OCI-LY1 (cell line): ENCODE results near the gene MID1.

ENCODE experiments used
- H2AFZ ChIP-seq: fragments of 200-600 bp; sonication (generic), shearing (Covaris generic); 2 replicates; pipeline ENCODE4 v1.6.0; 2014; ENCODE audit warnings: antibody characterized with exemption, mild to moderate bottlenecking, low read length
- H3F3A ChIP-seq: fragments of 200-600 bp; sonication (generic), shearing (Covaris generic); 2 replicates; pipeline ENCODE4 v1.6.0; 2014; ENCODE audit warnings: mild to moderate bottlenecking, antibody characterized with exemption, low read length, moderate library complexity; ENCODE audit not compliant: insufficient read depth
- H3K27ac ChIP-seq: fragments of 200-600 bp; sonication (generic); 2 replicates; pipeline ENCODE4 v1.5.1; 2014; ENCODE audit warnings: low read length, mixed run types, mild to moderate bottlenecking, low read depth; ENCODE audit not compliant: poor library complexity, severe bottlenecking
- H3K27me3 ChIP-seq: fragments of 200-600 bp; sonication (generic); 2 replicates; pipeline ENCODE4 v1.6.0; 2014; ENCODE audit warnings: antibody characterized with exemption, mild to moderate bottlenecking, low read length, moderate library complexity; ENCODE audit not compliant: insufficient read depth
- H3K36me3 ChIP-seq: fragments of 200-600 bp; sonication (generic); 2 replicates; pipeline ENCODE4 v1.6.1; 2014; ENCODE audit warnings: mild to moderate bottlenecking, antibody characterized with exemption, low read length, moderate library complexity, mixed read lengths; ENCODE audit not compliant: insufficient read depth
- H3K4me1 ChIP-seq: fragments of 200-600 bp; sonication (generic); 2 replicates; pipeline ENCODE4 v1.5.1; 2014; ENCODE audit warnings: mild to moderate bottlenecking, low read length, moderate library complexity; ENCODE audit not compliant: insufficient read depth, severe bottlenecking
- H3K4me2 ChIP-seq: fragments of 200-600 bp; sonication (generic), shearing (Covaris generic); 2 replicates; pipeline ENCODE4 v1.6.1; 2014; ENCODE audit warnings: low read length
- H3K4me3 ChIP-seq: fragments of 200-600 bp; sonication (generic); 2 replicates; pipeline ENCODE4 v1.5.1; 2014; ENCODE audit warnings: low read length, low read depth, mild to moderate bottlenecking, mixed read lengths; ENCODE audit not compliant: poor library complexity, severe bottlenecking
- H3K79me2 ChIP-seq: fragments of 200-600 bp; shearing (Covaris generic); 2 replicates; pipeline ENCODE4 v1.6.1; 2016; ENCODE audit warnings: mixed run types, low read length, mixed read lengths; ENCODE audit not compliant: insufficient read depth
- H3K9ac ChIP-seq: fragments of 200-600 bp; sonication (generic), shearing (Covaris generic); 2 replicates; pipeline ENCODE4 v1.6.1; 2014; ENCODE audit warnings: mild to moderate bottlenecking, low read length, mixed read lengths
- H3K9me2 ChIP-seq: fragments of 200-600 bp; sonication (generic), shearing (Covaris generic); 2 replicates; pipeline ENCODE4 v1.6.1; 2014; ENCODE audit warnings: low read depth, mild to moderate bottlenecking, low read length, mixed read lengths
- H3K9me3 ChIP-seq: fragments of 200-600 bp; shearing (Covaris generic); 2 replicates; pipeline ENCODE4 v1.6.1; 2014; ENCODE audit warnings: low read length, mixed read lengths
- H4K20me1 ChIP-seq: fragments of 200-600 bp; sonication (generic), shearing (Covaris generic); 2 replicates; pipeline ENCODE4 v1.6.0; 2016; ENCODE audit warnings: mild to moderate bottlenecking, low read length; ENCODE audit not compliant: insufficient read depth
- EZH2 ChIP-seq: fragments of 200-600 bp; sonication (generic), shearing (Covaris generic); IDR thresholded peaks from 2 replicates; pipeline ENCODE4 v1.8.0; 2017; ENCODE audit warnings: borderline replicate concordance, mixed run types, mild to moderate bottlenecking, antibody characterized with exemption, low read length, moderate library complexity, mixed read lengths
- TF ChIP-seq, protein P1 (sequence below): fragments of 200-600 bp; sonication (generic), shearing (Covaris generic); IDR thresholded peaks from 2 replicates; pipeline ENCODE4 v1.5.1; 2017; ENCODE audit warnings: mild to moderate bottlenecking, antibody characterized with exemption, low read length, moderate library complexity, mixed read lengths

Gene MID1

GRCh38 chrX:10566716-10567097 lies 53.7 kb downstream of the MID1 start:
- Histone ChIP-seq H3K79me2 (no peaks in the 10 kb centered on the region), H3K27ac (no peak overlapping the region), H3K9me3 (no peaks in the 10 kb centered on the region), H3K36me3 (no peaks in the 10 kb centered on the region), H3K4me3 (no peak overlapping the region), H3K4me2 (no peak overlapping the region), H3K4me1 (no peaks in the 10 kb centered on the region), H3F3A (no peaks in the 10 kb centered on the region), H2AFZ (no peak overlapping the region), H3K9ac (no peak overlapping the region), H4K20me1 (no peaks in the 10 kb centered on the region), H3K27me3 (no peaks in the 10 kb centered on the region), H3K9me2 (no peaks in the 10 kb centered on the region)
- TF ChIP-seq, protein P1, sequence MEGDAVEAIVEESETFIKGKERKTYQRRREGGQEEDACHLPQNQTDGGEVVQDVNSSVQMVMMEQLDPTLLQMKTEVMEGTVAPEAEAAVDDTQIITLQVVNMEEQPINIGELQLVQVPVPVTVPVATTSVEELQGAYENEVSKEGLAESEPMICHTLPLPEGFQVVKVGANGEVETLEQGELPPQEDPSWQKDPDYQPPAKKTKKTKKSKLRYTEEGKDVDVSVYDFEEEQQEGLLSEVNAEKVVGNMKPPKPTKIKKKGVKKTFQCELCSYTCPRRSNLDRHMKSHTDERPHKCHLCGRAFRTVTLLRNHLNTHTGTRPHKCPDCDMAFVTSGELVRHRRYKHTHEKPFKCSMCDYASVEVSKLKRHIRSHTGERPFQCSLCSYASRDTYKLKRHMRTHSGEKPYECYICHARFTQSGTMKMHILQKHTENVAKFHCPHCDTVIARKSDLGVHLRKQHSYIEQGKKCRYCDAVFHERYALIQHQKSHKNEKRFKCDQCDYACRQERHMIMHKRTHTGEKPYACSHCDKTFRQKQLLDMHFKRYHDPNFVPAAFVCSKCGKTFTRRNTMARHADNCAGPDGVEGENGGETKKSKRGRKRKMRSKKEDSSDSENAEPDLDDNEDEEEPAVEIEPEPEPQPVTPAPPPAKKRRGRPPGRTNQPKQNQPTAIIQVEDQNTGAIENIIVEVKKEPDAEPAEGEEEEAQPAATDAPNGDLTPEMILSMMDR: no peak
- TF ChIP-seq EZH2: no peak

DNA sequence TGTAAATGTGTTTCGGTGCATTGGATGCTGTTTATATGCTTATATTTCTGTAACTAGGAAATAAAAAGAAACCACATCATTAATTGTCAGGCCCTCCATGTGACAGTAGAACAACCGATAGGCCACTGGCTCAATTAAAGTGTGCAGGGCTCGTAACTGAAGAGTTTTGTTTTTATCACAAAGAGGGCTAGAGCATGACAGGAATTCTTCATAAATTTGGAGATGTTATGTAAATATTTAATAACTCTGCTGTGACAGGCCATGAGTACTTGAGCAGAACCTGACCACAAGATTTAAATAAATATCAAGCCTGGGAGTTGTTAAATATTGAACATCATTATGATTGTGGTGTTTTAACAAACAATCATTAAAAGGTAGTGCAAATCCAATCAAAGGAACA lies 55.9 kb downstream of the MID1 start:
- H3K27me3 ChIP-seq: no peaks in the 10 kb centered on the region
- H3K4me2 ChIP-seq: no peak overlapping the region
- H3K9me2 ChIP-seq: no peaks in the 10 kb centered on the region
- H2AFZ ChIP-seq: no peak overlapping the region
- no peak for TF ChIP-seq EZH2
- TF ChIP-seq, protein P1: no peak
- no peaks in the 10 kb centered on the region for H3K79me2 ChIP-seq
- no peak overlapping the region for H3K9ac ChIP-seq
- no peak overlapping the region for H3K4me3 ChIP-seq
- H3K36me3 ChIP-seq: no peaks in the 10 kb centered on the region
- no peak overlapping the region for H3K27ac ChIP-seq
- no peaks in the 10 kb centered on the region for H4K20me1 ChIP-seq
- H3F3A ChIP-seq: no peaks in the 10 kb centered on the region
- H3K9me3 ChIP-seq: no peaks in the 10 kb centered on the region
- H3K4me1 ChIP-seq: no peaks in the 10 kb centered on the region

DNA sequence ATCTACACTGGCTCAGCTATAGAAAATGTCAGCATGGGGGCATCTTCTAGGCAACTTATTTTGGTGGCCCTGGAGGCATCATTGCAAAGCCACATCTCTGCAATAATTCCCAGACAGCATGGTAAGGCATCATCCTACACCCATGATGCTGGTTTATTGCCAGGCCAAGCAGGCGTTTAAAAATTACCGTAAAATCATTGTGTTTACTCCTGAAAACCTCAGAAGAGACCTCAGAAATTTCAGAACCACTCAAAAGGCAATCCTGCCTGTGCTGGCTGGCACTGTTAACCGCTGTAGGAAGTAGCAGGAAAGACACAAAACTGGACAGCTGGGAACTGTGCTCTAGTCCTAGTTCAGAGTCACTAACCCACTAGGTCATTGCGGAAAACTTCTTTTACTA lies 63.2 kb downstream of the MID1 start:
- no peak overlapping the region for H3K27ac ChIP-seq
- TF ChIP-seq, protein P1: no peak
- no peak for TF ChIP-seq EZH2
- H3K4me1 ChIP-seq: no peaks in the 10 kb centered on the region
- no peaks in the 10 kb centered on the region for H3K79me2 ChIP-seq
- H3K9ac ChIP-seq: no peak overlapping the region
- H3K4me2 ChIP-seq: no peak overlapping the region
- no peak overlapping the region for H3K4me3 ChIP-seq
- no peak overlapping the region for H2AFZ ChIP-seq
- H3K27me3 ChIP-seq: no peaks in the 10 kb centered on the region
- no peaks in the 10 kb centered on the region for H3K9me3 ChIP-seq
- no peaks in the 10 kb centered on the region for H4K20me1 ChIP-seq
- H3K36me3 ChIP-seq: no peaks in the 10 kb centered on the region
- no peaks in the 10 kb centered on the region for H3K9me2 ChIP-seq
- no peaks in the 10 kb centered on the region for H3F3A ChIP-seq
